Measurements from ENCODE around the gene LLGL2. TPM values are rescaled to one million over a fixed set of nuclear protein-coding genes. Genes with fewer than 3 reads are reported as not detected.

LLGL2 gene
- total RNA-seq, 1 experiment from 2014 or later, result 8.8 TPM

DNA sequence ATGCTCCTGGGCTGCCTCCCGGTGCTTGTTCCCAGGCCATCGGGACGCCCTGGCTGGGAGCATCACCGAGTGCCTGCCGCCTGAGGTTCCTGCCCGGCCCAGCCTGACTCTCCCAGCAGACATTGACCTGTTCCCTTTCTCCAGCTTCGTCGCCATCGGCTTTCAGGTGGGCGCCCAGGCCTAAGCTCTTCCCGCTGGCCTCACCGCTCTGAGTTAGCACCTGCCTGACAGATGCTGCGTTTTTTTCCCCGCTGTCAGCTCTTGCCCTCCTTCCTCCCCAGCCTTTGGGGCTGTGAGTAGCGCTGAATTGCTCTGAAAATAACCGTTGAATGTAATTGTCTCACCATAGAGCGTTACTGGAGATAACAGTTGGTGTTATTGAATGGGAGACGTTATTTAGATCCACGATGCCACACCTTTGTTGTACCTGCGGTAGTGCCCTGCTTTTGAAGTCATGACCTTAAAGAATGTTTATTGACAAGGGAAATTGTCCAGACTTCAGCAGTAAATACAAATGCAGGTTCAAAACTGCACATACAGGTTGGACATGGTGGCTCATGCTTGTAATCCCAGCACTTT lies 86.4 kb downstream of the LLGL2 start:
- DNase-seq (ENCODE audit: extremely low read depth, low read depth), result no peak

DNA sequence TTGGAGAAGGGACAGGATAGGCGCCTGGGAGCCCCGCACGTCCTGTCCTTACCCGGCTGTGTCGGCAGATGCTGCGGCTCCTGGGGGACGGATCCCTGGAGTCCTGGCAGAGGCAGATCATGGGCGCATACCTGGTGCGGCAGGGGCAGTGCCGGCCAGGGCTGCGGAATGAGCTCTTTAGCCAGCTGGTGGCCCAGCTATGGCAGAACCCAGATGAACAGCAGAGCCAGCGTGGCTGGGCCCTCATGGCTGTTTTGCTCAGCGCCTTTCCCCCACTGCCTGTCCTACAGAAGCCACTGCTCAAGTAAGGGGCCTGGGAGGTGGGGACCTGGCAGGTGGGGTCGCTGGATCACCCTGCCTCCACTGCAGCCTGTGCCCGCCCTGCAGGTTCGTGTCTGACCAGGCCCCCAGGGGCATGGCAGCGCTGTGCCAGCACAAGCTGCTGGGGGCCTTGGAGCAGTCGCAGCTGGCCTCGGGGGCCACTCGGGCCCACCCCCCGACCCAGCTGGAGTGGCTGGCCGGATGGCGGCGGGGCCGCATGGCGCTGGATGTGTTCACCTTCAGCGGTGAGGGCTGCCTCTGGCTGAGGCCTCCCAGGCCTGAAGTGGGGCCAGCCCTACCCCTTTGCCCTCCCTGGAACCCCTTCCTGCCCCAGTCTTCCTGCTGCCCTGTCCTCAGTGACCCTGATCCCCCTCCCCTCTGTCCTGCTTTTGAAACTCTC lies 87.6 kb downstream of the LLGL2 start:
- no peak for DNase-seq (ENCODE audit: extremely low read depth, low read depth)

DNA sequence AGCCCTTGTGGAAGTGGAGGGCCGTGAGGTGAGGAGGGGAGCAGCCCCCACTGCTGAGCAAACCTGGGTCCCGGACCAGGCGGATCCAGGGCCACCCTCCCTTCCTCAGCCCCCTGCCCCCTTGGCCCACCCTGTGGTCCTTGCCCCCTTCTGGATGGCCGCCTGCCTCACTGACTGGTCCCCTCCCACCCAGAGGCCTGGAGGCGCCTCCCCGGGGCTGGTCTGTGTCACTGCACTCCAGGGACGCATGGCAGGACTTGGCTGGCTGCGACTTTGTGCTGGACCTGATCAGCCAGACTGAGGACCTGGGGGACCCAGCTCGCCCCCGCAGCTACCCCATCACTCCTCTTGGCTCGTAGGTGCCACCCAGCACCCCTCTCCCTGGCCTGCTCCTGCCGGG lies 88.5 kb downstream of the LLGL2 start:
- no peak for DNase-seq (ENCODE audit: extremely low read depth, low read depth)

DNA sequence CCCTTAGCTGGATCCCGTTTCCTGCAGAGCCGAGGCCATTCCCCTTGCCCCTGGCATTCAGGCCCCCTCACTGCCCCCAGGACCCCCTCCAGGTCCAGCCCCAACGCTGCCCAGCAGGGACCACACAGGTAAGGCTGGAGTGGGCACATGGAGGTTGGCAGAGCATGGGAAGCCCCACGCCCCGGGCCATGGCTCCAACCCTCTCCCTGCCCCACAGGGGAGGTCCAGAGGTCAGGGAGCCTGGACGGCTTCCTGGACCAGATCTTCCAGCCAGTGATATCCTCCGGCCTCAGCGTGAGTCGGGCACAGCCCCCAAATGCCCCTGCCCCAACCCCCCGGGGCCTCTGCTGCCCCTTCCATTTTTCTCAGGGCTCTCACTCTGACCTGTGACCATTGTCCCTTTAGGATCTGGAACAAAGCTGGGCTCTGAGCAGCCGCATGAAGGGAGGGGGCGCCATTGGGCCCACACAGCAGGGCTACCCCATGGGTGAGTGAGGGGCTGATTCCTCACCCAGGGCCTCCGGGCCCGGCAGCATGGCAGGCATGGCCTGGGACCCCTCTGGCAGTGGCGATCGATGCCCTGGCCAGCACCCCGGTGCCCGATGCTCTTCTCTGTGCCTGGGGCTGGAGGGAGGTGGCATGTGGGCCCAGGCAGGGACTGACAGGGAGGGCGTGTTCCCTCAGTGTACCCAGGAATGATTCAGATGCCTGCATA lies 89.2 kb downstream of the LLGL2 start:
- no peak for DNase-seq (ENCODE audit: extremely low read depth, low read depth)

DNA sequence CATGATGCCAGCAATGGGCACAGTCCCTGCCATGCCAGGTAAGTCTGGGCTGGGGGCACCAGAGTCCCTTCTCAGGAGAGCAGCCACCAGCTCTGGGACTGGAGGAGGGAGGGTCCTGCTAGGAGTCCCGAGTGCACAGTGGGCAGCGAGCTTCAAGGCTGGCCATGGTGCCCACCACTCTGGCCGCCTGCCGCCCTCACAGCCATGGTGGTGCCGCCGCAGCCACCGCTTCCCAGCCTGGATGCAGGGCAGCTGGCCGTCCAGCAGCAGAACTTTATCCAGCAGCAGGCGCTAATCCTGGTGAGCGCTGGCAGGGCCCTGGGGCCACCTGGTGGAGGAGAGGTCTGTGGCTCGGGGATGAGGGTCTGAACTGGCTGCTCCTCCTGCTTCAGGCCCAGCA lies 89.8 kb downstream of the LLGL2 start:
- DNase-seq (ENCODE audit: extremely low read depth, low read depth), result no peak

DNA sequence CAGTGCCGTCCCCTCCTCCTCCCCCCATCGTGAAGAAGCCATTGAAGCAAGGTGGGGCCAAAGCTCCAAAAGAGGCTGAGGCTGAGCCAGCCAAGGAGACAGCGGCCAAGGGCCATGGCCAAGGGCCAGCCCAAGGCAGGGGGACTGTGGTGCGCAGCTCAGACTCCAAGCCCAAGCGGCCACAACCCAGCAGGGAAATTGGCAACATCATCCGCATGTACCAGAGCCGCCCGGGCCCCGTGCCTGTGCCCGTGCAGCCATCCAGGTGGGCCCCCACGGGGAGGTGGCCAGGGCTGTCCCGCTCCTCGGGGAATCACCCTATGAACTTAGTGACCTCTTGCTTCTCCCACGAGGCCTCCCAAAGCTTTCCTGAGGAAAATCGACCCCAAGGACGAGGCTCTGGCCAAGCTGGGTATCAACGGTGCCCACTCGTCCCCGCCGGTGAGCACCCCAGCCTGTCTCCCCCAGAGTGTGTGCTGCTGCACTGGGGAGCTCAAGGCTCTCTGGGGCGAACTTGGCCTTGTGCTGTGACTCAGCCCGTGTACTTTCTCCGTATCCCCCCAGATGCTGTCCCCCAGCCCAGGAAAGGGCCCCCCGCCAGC lies 91.1 kb downstream of the LLGL2 start:
- DNase-seq (ENCODE audit: extremely low read depth, low read depth), result no peak

DNA sequence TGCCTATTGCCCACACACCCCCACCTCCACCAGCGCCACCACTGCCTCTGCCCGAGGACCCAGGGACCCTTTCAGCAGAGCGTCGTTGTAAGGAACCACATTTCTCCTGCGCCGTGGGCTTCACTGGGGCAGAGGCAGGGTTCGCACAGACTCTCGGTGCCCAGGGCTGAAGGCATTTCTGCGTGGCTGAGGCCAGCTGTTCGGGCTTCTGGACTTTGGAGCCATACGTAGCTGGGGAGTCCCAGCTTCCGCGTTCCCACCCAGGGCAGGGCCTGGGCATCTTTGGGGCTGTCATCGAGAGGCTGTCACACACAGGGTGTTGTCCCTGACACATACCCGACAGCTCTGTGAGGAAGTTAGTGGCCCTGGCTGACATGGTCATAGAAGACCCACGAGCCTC lies 91.7 kb downstream of the LLGL2 start:
- no peak for DNase-seq (ENCODE audit: extremely low read depth, low read depth)

DNA sequence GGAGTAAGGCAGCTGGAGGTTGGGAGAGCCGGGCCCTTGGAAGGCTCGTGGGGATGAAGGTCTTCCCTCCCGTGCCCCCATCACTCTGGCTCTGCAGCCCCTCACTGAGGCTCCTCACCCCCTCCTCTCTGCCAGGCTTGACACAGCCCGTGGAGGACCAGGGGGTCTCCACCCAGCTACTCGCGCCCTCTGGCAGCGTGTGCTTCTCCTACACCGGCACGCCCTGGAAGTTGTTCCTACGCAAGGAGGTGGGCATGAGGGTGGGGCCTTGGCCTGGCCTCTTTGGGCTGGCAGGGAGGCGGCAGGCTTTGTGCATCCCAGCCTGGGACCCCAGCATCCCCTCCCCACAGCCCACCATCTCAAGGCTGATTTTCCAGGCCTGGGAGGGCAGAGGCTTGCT lies 92.2 kb downstream of the LLGL2 start:
- DNase-seq (ENCODE audit: extremely low read depth, low read depth), result no peak

DNA sequence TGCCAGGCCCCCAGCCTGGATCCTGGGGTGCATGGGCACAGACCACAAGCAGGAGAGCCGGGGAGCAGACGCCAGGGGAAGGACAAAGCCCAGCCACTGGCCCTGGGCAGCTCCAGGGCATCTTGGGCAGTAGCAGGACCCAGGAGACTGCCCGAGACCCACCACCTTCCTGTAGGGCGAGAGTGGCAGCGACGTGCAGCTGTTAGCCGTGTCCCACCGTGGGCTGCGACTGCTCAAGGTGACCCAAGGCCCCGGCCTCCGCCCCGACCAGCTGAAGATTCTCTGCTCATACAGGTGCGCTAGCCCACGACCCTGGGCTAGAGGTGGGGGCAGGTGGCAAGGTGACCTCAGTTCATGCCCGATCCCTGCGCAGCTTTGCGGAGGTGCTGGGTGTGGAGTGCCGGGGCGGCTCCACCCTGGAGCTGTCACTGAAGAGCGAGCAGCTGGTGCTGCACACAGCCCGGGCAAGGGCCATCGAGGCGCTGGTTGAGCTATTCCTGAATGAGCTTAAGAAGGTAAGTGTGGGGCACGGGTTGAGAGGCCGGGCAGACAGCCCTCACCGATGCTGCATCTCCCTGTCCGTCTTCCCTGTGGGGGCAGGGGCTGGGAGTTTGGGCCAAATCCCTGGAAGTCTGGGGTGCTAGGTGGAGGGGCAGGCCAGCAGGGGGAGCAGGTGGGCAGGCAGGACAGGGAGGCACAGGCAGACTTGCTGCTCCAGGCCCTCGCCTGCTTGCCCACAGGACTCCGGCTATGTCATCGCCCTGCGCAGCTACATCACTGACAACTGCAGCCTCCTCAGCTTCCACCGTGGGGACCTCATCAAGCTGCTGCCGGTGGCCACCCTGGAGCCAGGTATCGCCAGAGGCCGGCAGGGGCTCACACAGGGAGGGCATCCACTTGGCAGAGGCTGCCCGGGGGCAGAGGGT lies 94.3 kb downstream of the LLGL2 start:
- no peak for DNase-seq (ENCODE audit: extremely low read depth, low read depth)

DNA sequence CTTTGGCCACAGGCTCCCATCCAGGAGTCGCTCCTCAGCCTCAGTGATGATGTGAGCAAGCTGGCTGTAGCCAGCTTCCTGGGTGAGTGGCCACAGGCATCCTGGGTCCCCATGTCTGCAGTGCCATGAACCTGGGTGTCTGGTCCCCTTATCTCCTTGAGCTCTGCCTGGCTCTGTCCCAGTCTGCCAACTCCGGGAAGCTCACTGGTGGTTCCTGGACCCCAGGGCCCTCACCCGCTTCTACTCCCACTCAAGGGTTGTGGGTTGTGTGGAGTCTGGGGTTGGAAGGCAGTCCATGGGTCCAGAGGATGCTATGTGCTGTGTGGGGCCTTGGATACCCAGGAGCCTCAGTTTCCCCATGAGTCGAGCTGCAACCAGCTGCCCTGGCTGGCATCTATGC lies 96.0 kb downstream of the LLGL2 start:
- DNase-seq (ENCODE audit: extremely low read depth, low read depth), result no peak

DNA sequence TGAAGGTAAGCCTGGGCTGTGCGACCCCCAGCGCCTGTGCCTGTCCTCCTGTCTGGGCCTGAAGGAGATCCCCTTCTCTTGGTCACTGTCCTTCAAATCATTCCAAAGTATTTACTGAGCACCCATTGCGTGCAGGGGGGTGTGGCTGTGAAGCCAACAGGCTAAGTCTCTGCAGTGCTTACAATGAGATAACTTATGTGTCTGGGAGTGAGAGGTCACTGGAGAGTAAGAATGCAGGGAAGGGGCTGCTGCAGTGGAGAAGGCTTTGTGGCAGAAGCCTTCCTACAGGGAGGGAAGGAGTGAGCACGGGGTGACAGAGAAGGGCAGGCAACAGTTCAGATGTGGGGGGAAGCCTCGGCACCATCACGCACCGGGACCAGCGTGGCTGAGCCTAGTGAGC lies 96.6 kb downstream of the LLGL2 start:
- no peak for DNase-seq (ENCODE audit: extremely low read depth, low read depth)

DNA sequence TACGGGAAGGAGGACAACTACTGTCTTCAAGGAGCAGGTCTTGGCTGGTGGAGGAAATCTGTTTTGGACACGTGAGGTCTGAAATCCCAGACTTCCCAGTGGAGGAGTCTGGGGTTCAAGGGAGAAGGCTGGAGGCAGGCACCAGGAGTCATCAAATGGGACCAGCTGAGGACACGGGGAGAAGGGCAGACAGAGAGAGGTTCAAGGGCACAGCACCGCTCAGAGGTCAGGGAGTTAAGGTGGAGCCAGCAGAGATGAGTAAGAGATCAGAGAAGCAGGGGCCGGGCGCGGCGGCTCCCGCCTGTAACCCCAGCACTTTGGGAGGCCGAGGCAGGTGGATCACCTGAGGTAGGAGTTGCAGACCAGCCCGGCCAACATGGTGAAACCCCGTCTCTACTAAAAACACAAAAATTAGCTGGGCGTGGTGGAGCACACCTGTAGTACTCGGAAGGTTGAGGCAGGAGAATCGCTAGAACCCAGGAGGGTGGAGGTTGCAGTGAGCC lies 97.3 kb downstream of the LLGL2 start:
- DNase-seq (ENCODE audit: extremely low read depth, low read depth), result no peak

DNA sequence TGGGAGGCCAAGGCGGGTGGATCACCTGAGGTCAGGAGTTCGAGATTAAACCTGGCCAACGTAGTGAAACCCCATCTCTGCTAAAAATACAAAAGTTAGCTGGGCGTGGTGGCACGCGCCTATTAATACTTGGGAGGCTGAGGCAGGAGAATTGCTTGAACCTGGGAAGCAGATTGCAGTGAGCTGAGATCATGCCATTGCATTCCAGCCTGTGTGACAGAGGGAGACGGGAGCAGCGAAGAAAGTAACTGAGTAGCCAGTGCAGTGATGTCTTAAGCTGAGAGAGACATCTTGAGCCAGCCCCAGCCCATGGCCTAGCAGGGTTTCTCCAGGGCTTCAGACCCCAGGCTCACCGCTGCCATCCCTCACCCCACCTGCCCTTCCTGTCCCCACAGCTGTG lies 97.9 kb downstream of the LLGL2 start:
- DNase-seq (ENCODE audit: extremely low read depth, low read depth), result no peak

DNA sequence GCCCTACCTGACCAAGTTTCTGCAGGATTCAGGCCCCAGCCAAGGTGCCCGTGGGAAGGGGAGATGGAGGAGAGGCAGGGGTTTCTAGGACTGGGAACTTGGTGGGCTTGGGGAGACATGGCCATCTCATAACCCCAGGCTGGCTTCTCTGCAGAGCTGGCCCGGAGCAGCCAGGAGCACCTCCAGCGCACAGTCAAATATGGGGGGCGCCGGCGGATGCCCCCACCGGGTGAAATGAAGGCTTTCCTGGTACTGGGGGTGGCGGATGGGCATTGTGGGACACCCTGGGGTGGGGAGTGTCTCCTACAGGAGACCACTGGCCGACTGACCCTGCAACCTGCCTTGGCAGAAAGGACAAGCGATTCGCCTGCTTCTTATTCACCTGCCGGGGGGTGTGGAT lies 98.5 kb downstream of the LLGL2 start:
- no peak for DNase-seq (ENCODE audit: extremely low read depth, low read depth)

Other genes with a start within 250 kb of the LLGL2 start
- 18.5 and 20.0 TPM in 2 replicates for gene SLC25A19, start 236.3 kb upstream of the LLGL2 start, total RNA-seq (2014; rRNA removed; shearing (Covaris generic))
- gene GRB2, start 120.0 kb upstream of the LLGL2 start, total RNA-seq (2014; rRNA removed; shearing (Covaris generic)), result 92.0 and 95.9 TPM in 2 replicates
- gene TMEM94, start 69.1 kb upstream of the LLGL2 start, total RNA-seq (2014; rRNA removed; shearing (Covaris generic)), result 39.8 and 49.8 TPM in 2 replicates
- 4.8 and 6.0 TPM in 2 replicates for gene CASKIN2, start 10.2 kb upstream of the LLGL2 start, total RNA-seq (2014; rRNA removed; shearing (Covaris generic))
- 17.3 and 27.2 TPM in 2 replicates for gene TSEN54, start 9.2 kb upstream of the LLGL2 start, total RNA-seq (2014; rRNA removed; shearing (Covaris generic))
- 1.2 and 2.9 TPM in 2 replicates for gene MYO15B, start 62.1 kb downstream of the LLGL2 start, total RNA-seq (2014; rRNA removed; shearing (Covaris generic))
- gene SMIM5, start 107.7 kb downstream of the LLGL2 start, total RNA-seq (2014; rRNA removed; shearing (Covaris generic)), result 0.02 TPM in 1 of 2 replicates, not detected in the other
- gene RECQL5, start 141.5 kb downstream of the LLGL2 start, total RNA-seq (2014; rRNA removed; shearing (Covaris generic)), result 23.5 and 25.5 TPM in 2 replicates
- 57.3 and 62.1 TPM in 2 replicates for gene SAP30BP, start 141.6 kb downstream of the LLGL2 start, total RNA-seq (2014; rRNA removed; shearing (Covaris generic))
- 14.5 and 18.0 TPM in 2 replicates for gene ITGB4, start 195.8 kb downstream of the LLGL2 start, total RNA-seq (2014; rRNA removed; shearing (Covaris generic))
- gene GALK1, start 239.5 kb downstream of the LLGL2 start, total RNA-seq (2014; rRNA removed; shearing (Covaris generic)), result 21.6 and 23.1 TPM in 2 replicates